ENCODE data around the gene TERT. TPM values are rescaled to one million over a fixed set of nuclear protein-coding genes. Genes with fewer than 3 reads are reported as not detected.

TERT gene
- total and polyA plus RNA-seq, 2 of the 13 experiments (the other 11 are each of a cell fraction or from before 2014, with no cell fraction given) = 4.3 to 5.9 TPM

DNA sequence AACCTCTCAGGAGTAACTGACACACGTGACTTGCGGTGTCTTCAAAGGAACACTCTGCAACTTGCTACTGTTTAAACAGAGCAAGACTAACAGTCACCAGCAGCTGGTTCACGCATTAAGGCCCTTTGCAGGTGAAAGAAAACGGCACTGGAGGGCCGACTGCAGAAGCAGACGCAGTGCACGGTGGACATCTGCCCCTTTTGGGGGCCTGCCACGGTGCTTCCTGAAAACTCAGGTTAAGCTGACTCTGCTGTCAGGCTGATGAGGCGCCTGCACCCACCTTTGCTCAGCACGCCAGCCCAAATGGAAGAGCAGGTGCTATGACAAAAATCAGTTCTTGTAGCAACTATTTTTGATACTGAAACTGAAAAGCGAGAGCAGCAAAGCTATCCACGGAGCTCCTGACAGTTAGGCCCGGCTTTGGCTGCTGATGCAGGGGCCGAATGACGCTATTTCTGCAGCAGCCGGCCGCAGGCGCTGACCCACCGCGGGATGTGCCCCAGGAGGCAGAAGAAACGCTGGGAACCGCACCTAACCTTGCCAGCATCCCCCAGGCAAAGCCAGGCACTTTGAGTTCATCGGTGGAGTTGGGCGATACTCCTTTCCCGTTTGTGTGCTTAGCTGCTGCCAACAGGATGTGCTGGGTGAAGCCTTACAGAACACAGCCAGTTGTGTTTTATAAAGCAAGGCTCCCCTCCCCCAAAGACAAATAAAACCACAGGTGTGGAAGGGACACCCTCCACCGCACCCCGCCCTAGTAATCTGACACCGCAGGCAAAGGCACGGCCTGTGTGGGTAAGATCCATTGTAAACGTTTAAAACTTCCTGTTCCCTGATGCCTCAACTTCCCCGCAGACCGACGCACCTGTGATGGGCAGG is 21.1 kb upstream of the TERT start (continued):
- TF ChIP-seq, protein P1, sequence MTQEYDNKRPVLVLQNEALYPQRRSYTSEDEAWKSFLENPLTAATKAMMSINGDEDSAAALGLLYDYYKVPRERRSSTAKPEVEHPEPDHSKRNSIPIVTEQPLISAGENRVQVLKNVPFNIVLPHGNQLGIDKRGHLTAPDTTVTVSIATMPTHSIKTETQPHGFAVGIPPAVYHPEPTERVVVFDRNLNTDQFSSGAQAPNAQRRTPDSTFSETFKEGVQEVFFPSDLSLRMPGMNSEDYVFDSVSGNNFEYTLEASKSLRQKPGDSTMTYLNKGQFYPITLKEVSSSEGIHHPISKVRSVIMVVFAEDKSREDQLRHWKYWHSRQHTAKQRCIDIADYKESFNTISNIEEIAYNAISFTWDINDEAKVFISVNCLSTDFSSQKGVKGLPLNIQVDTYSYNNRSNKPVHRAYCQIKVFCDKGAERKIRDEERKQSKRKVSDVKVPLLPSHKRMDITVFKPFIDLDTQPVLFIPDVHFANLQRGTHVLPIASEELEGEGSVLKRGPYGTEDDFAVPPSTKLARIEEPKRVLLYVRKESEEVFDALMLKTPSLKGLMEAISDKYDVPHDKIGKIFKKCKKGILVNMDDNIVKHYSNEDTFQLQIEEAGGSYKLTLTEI (CRISPR knock-in tag; conservative IDR thresholded peaks at IDR 0.05) = no peak
- TF ChIP-seq ISL2 (CRISPR knock-in tag; IDR thresholded peaks at IDR 0.05) (no peak), ARNT2 (CRISPR knock-in tag; IDR thresholded peaks at IDR 0.05; ENCODE audit: low read depth) (no peak), ZNF552 (CRISPR knock-in tag; IDR thresholded peaks at IDR 0.05; ENCODE audit: borderline replicate concordance) (no peak), PHF20 (CRISPR knock-in tag; IDR thresholded peaks at IDR 0.05) (no peak), NONO (IDR thresholded peaks at IDR 0.05) (no peak), NONO (CRISPR knock-in tag; conservative IDR thresholded peaks at IDR 0.05) (0 out of 2 replicates have a peak, but pooled peaks have one; percentile 40), SIX1 (CRISPR knock-in tag; IDR thresholded peaks at IDR 0.05; ENCODE audit: borderline replicate concordance) (peak; percentile 94), BHLHE40 (IDR thresholded peaks at IDR 0.05; ENCODE audit: low read length) (peak; percentile 91), ZC3H13 (CRISPR knock-in tag; IDR thresholded peaks at IDR 0.05) (0 out of 2 replicates have a peak, but pooled peaks have one; percentile 12), GTF2F1 (IDR thresholded peaks at IDR 0.05; ENCODE audit: low read length) (no peak), ZNF761 (CRISPR knock-in tag; conservative IDR thresholded peaks at IDR 0.05) (no peak), PAWR (CRISPR knock-in tag; IDR thresholded peaks at IDR 0.05; ENCODE audit: borderline replicate concordance) (no peak), TGIF2 (CRISPR knock-in tag; IDR thresholded peaks at IDR 0.05) (no peak), ZFAT (CRISPR knock-in tag; conservative IDR thresholded peaks at IDR 0.05) (no peak), ATF1 (CRISPR knock-in tag; IDR thresholded peaks at IDR 0.05) (no peak)
- TF ChIP-seq, protein P2, sequence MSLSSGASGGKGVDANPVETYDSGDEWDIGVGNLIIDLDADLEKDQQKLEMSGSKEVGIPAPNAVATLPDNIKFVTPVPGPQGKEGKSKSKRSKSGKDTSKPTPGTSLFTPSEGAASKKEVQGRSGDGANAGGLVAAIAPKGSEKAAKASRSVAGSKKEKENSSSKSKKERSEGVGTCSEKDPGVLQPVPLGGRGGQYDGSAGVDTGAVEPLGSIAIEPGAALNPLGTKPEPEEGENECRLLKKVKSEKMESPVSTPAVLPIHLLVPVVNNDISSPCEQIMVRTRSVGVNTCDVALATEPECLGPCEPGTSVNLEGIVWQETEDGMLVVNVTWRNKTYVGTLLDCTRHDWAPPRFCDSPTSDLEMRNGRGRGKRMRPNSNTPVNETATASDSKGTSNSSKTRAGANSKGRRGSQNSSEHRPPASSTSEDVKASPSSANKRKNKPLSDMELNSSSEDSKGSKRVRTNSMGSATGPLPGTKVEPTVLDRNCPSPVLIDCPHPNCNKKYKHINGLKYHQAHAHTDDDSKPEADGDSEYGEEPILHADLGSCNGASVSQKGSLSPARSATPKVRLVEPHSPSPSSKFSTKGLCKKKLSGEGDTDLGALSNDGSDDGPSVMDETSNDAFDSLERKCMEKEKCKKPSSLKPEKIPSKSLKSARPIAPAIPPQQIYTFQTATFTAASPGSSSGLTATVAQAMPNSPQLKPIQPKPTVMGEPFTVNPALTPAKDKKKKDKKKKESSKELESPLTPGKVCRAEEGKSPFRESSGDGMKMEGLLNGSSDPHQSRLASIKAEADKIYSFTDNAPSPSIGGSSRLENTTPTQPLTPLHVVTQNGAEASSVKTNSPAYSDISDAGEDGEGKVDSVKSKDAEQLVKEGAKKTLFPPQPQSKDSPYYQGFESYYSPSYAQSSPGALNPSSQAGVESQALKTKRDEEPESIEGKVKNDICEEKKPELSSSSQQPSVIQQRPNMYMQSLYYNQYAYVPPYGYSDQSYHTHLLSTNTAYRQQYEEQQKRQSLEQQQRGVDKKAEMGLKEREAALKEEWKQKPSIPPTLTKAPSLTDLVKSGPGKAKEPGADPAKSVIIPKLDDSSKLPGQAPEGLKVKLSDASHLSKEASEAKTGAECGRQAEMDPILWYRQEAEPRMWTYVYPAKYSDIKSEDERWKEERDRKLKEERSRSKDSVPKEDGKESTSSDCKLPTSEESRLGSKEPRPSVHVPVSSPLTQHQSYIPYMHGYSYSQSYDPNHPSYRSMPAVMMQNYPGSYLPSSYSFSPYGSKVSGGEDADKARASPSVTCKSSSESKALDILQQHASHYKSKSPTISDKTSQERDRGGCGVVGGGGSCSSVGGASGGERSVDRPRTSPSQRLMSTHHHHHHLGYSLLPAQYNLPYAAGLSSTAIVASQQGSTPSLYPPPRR (CRISPR knock-in tag; IDR thresholded peaks at IDR 0.05; ENCODE audit: borderline replicate concordance) = no peak
- TF ChIP-seq, protein P3, sequence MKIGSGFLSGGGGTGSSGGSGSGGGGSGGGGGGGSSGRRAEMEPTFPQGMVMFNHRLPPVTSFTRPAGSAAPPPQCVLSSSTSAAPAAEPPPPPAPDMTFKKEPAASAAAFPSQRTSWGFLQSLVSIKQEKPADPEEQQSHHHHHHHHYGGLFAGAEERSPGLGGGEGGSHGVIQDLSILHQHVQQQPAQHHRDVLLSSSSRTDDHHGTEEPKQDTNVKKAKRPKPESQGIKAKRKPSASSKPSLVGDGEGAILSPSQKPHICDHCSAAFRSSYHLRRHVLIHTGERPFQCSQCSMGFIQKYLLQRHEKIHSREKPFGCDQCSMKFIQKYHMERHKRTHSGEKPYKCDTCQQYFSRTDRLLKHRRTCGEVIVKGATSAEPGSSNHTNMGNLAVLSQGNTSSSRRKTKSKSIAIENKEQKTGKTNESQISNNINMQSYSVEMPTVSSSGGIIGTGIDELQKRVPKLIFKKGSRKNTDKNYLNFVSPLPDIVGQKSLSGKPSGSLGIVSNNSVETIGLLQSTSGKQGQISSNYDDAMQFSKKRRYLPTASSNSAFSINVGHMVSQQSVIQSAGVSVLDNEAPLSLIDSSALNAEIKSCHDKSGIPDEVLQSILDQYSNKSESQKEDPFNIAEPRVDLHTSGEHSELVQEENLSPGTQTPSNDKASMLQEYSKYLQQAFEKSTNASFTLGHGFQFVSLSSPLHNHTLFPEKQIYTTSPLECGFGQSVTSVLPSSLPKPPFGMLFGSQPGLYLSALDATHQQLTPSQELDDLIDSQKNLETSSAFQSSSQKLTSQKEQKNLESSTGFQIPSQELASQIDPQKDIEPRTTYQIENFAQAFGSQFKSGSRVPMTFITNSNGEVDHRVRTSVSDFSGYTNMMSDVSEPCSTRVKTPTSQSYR (CRISPR knock-in tag; IDR thresholded peaks at IDR 0.05; ENCODE audit: borderline replicate concordance) = peak; percentile 97
- TF ChIP-seq, protein P4, sequence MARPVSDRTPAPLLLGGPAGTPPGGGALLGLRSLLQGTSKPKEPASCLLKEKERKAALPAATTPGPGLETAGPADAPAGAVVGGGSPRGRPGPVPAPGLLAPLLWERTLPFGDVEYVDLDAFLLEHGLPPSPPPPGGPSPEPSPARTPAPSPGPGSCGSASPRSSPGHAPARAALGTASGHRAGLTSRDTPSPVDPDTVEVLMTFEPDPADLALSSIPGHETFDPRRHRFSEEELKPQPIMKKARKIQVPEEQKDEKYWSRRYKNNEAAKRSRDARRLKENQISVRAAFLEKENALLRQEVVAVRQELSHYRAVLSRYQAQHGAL (CRISPR knock-in tag; IDR thresholded peaks at IDR 0.05; ENCODE audit: not compliant biosample characterization) = no peak

All from HepG2 (cell line).